ENCODE results near the gene CDYL2.
A peak's percentile ranks its signal among the peaks of the same experiment; 100 is the strongest.

The CDYL2 gene

DNA sequence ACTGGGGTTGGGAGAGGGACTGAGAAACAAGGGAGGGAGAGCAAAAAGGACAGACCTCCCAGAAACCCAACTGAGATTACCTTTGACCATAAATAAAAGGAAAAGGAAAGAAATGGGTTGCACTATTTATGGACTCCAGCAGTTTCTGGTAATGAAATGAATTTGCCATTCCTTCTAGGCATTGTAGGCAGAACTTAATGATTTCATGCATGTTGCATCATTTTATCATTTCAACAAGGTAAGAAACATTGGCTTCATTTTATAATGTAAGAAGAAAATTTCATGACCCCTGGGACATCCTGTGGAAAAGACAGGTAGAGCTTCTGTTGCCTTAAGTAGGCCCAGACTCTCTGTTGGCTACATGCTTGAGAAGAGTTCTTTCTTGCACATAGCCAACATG lies 8.2 kb upstream of the CDYL2 start:
- no peak overlapping the region for H3K4me3 ChIP-seq (ENCODE audit: low read depth, low read length)
- in situ Hi-C loops (cut with HindIII; ENCODE audit: low sequenced_read_pairs), result no loop called here
- TF ChIP-seq, protein P1, sequence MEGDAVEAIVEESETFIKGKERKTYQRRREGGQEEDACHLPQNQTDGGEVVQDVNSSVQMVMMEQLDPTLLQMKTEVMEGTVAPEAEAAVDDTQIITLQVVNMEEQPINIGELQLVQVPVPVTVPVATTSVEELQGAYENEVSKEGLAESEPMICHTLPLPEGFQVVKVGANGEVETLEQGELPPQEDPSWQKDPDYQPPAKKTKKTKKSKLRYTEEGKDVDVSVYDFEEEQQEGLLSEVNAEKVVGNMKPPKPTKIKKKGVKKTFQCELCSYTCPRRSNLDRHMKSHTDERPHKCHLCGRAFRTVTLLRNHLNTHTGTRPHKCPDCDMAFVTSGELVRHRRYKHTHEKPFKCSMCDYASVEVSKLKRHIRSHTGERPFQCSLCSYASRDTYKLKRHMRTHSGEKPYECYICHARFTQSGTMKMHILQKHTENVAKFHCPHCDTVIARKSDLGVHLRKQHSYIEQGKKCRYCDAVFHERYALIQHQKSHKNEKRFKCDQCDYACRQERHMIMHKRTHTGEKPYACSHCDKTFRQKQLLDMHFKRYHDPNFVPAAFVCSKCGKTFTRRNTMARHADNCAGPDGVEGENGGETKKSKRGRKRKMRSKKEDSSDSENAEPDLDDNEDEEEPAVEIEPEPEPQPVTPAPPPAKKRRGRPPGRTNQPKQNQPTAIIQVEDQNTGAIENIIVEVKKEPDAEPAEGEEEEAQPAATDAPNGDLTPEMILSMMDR (IDR thresholded peaks at IDR 0.05; ENCODE audit: low read depth, low read length), result no peak
- DNase-seq (ENCODE audit: low read depth, low spot score), result no peak

DNA sequence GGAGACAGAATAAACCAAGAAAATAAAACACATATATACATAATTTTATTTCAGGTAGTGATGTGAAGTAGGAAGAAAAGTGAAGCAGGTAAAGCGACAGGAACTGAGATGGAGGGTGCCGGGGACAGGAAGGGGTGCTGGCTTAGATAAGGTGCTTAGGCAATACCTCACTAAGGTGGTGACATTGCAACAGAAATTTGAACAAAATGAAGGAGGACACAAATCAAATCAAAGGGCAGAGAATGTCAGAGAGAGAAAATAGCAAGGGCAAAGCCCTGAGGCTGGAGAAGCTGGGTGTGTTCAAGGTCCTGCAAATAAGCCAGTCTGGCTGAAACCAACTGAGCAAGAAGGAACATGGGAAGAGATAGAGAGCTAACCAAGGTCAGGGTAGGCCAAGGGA lies 5.0 kb upstream of the CDYL2 start:
- TF ChIP-seq, protein P1 (IDR thresholded peaks at IDR 0.05; ENCODE audit: low read depth, low read length), result no peak
- in situ Hi-C loops (cut with HindIII; ENCODE audit: low sequenced_read_pairs), result no loop called here
- no peak overlapping the region for H3K4me3 ChIP-seq (ENCODE audit: low read depth, low read length)
- DNase-seq (ENCODE audit: low read depth, low spot score), result no peak

DNA sequence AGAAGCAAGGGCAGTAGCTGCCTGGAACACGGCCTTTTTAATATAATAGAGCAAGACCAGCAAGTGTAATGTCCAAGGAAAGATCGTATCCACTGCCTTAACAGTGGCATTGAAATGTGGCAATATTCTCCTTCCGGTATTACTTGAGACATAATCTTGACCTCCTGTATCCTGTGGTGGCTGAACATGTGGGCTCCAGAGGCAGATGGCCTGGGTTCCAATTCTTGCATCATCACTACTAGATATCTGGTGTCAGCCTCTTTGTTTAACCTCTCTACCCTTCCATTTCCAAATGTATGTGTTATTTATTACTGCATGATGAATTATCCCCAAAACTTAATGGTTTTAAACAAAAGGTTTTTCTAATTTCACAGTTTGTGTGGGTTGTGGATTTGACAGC lies 3.5 kb upstream of the CDYL2 start:
- DNase-seq (ENCODE audit: low read depth, low spot score), result no peak
- no peak overlapping the region for H3K4me3 ChIP-seq (ENCODE audit: low read depth, low read length)
- TF ChIP-seq, protein P1 (IDR thresholded peaks at IDR 0.05; ENCODE audit: low read depth, low read length), result no peak
- in situ Hi-C loops (cut with HindIII; ENCODE audit: low sequenced_read_pairs), result no loop called here

DNA sequence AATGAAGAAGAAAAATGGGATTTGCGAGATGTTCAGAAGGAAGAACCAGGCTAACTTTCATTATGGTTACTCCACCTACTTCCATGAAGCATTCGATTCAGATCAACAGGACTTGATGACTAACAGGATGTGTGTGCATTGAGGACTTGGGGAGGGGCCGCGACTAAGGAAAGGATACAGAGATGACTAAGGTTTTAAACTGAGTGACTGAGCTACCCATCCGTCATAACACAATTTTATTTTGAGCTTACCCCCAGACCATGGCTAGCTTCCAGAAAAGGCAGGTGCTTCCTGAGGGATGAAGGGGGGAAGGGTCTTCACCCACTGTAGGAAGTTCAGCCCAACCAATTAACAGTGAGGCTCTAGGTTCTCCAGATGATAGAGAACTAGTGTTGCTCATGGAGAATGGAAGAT lies 2.5 kb upstream of the CDYL2 start:
- DNase-seq (ENCODE audit: low read depth, low spot score), result peak; percentile 72
- in situ Hi-C loops (cut with HindIII; ENCODE audit: low sequenced_read_pairs), result no loop called here
- TF ChIP-seq, protein P1 (IDR thresholded peaks at IDR 0.05; ENCODE audit: low read depth, low read length), result no peak

DNA sequence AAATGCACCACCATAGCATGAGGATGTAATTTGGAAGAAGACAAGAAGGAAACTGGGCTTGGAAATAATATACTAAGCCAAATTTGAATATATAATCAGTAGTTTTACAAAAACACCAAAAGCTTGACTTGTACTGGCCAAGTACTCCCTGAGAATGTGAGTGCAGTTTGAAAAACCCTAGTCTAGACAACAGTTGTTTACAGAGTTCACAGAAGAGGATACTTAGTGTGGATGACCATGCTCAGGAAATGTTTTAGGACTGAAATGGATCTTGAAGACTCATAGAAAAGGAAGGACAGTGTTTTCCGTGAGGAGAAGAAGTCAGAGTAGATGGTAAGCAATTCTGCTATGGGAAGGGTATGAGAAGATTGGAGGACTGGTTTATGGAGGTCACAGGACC lies 1.9 kb upstream of the CDYL2 start:
- in situ Hi-C loops (cut with HindIII; ENCODE audit: low sequenced_read_pairs), result no loop called here
- no peak for DNase-seq (ENCODE audit: low read depth, low spot score)
- no peak overlapping the region for H3K4me3 ChIP-seq (ENCODE audit: low read depth, low read length)
- TF ChIP-seq, protein P1 (IDR thresholded peaks at IDR 0.05; ENCODE audit: low read depth, low read length), result no peak

More for the DNA sequence above, 2.5 kb upstream of the CDYL2 start:
- H3K4me3 ChIP-seq (ENCODE audit: low read depth, low read length), result no peak overlapping the region

DNA sequence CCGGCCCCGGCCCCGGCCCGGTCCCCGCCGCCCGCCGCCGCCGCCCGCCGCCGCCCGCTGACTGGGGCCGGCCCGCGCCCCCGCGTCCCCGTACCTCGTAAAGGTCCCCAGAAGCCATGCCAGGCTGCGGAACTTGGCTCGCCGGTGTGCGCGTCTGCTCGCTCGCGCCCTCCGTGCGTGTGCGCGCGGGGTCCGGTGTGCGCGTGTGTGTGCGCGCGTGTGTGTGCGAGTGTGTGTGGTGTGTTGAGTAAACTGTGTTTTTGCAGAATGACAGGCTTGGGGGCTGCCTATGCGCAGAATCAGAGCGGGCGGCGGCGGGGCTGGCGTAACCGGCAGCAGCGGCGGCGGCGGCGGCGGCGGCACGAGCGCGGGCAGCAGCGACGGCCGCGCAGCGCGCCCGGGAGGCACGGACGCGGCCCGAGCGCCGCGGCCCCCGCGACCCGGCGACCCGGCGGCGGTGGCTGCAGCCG lies 307 bp downstream of the CDYL2 start:
- DNase-seq (ENCODE audit: low read depth, low spot score), result peak; percentile 63
- peak overlapping the region; percentile 60 for H3K4me3 ChIP-seq (ENCODE audit: low read depth, low read length)
- TF ChIP-seq, protein P1 (IDR thresholded peaks at IDR 0.05; ENCODE audit: low read depth, low read length), result no peak
- in situ Hi-C loops (cut with HindIII; ENCODE audit: low sequenced_read_pairs), result no loop called here

All from astrocyte of the spinal cord (primary cell).